Left renal pelvis (tissue), 4 donors: ENCODE measurements around the gene KLF7. TPM values are rescaled to one million over a fixed set of nuclear protein-coding genes. Genes with fewer than 3 reads are reported as not detected.
"Not testable (repeated sequence)": the region's sequence is repeated elsewhere in the genome, so short reads cannot be mapped to it uniquely, and the experiment has no call there.

Source experiments
- DNase-seq, 4 donors: peaks; one replicate each; pipeline ENCODE4 v3.0.0-alpha.2; 2013; ENCODE audit warnings: low read depth in 4 of 4, low spot score in 3 of 4
- polyA plus RNA-seq, 4 donors: library from polyadenylated mRNA; unstranded; fragments of 120-200 nt; gene quantifications; one replicate each; pipeline ENCODE4 v1.2.1, GENCODE V29; 2013; ENCODE audit not compliant: insufficient read length in 4 of 4

The KLF7 gene
- polyA plus RNA-seq, 4 donors: 18.6 to 34.1 (median 25.6) TPM

- DNase-seq: not testable (repeated sequence)
These were observed 128.7 kb downstream of the KLF7 start for GRCh38 chr2:207037023-207037422.

DNA sequence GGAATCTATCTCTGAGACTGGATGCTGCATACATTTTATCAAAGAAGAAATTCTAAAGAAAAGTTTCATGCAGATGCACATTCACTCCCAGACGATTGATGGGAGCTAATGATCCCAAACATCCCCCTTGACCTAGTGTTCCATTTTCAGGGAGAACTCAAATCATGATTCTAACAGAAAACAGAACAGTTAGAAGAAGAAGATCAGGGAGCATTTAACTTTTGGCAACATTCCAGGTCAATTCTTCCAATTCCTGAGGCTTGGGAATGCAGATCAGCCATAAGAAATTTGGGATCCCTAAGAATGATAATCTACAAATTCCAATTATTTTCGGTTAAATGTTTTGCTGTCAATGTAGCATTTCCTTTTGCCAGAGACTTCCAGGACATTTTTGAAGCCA lies 129.9 kb downstream of the KLF7 start:
- no peak for DNase-seq

DNA sequence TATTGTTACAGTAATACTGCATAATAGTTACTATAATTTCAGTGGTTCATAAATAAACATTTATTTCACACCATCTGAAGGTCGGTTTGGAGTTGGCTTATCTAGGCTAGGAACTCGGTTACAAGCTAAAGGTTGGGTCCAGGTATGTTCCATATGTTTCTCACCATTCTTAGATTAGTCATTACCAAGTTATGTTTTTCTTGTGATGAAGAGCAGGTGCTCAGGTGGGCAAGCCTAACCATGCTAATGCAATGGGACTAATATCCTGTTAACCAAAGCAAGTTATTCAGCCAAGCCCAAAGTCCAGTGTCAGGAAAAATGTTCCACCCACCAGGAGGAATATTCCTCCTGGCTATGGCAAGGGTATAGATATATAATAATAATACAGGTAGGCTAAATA lies 133.3 kb downstream of the KLF7 start:
- no peak for DNase-seq

Other genes starting within 250 kb of the KLF7 start
- gene CPO, start 226.4 kb downstream of the KLF7 start, polyA plus RNA-seq: 1 to 10 TPM in 3 of 4 donors, under 1 TPM in 1; 0.90 to 2.0 (median 1.5) TPM